CD4-positive, CD25-positive, alpha-beta regulatory T cell (primary cell): ENCODE results near the gene SPRY4. TPM values are rescaled to one million over a fixed set of nuclear protein-coding genes. Genes with fewer than 3 reads are reported as not detected.

Source experiments
- ATAC-seq, 2 donors: fragments of 150-1000 bp; cut with Tn5 transposase; one replicate each; pipeline ENCODE4 v1.10.0; 2021; ENCODE audit warnings: low read depth in 2 of 2, moderate number of reproducible peaks in 2 of 2, moderate library complexity in 1 of 2
- DNase-seq, 3 donors: peaks; one replicate each; pipeline versions ENCODE4 v3.0.0 to v3.0.0-alpha.2; 2012 to 2022; ENCODE audit warnings: mixed read lengths in 1 of 3
- H3K27ac ChIP-seq: one replicate; pipeline ENCODE4 v1.7.0; 2013; ENCODE audit warnings: mild to moderate bottlenecking, low read length; ENCODE audit not compliant: insufficient read depth, poor library complexity, severe bottlenecking
- H3K27me3 ChIP-seq: one replicate; pipeline ENCODE4 v1.7.0; 2013; ENCODE audit warnings: low read length; ENCODE audit not compliant: control insufficient read depth, insufficient read depth
- H3K36me3 ChIP-seq: one replicate; pipeline ENCODE4 v1.7.0; 2013; ENCODE audit warnings: mild to moderate bottlenecking, low read length, moderate library complexity; ENCODE audit not compliant: control insufficient read depth, insufficient read depth
- H3K4me1 ChIP-seq: 2 replicates; pipeline ENCODE4 v1.7.0; 2013; ENCODE audit warnings: mild to moderate bottlenecking, low read length; ENCODE audit not compliant: insufficient read depth, control insufficient read depth, poor library complexity, severe bottlenecking
- H3K4me3 ChIP-seq: one replicate; pipeline ENCODE4 v1.7.0; 2013; ENCODE audit warnings: low read depth, mild to moderate bottlenecking, low read length, moderate library complexity
- H3K9me3 ChIP-seq, 2 experiments: 1 replicate in 1 of 2; 2 replicates in 1 of 2; pipeline ENCODE4 v1.7.0; 2013; ENCODE audit warnings: low read length in 2 of 2, mild to moderate bottlenecking in 1 of 2, moderate library complexity in 1 of 2; ENCODE audit not compliant: control insufficient read depth in 2 of 2
- H3K27ac Mint-ChIP-seq, 3 donors: one replicate each; pipeline ENCODE4 v1.8.0; 2020 to 2022; ENCODE audit warnings: mild to moderate bottlenecking in 3 of 3, mixed read lengths in 3 of 3, moderate library complexity in 2 of 3
- H3K27me3 Mint-ChIP-seq: one replicate; pipeline ENCODE4 v1.8.0; 2022; ENCODE audit warnings: mild to moderate bottlenecking, mixed read lengths
- H3K36me3 Mint-ChIP-seq: one replicate; pipeline ENCODE4 v1.8.0; 2020; ENCODE audit warnings: mixed read lengths
- H3K4me1 Mint-ChIP-seq, 4 donors: one replicate each; pipeline ENCODE4 v1.8.0; 2020 to 2022; ENCODE audit warnings: mixed read lengths in 4 of 4, mild to moderate bottlenecking in 1 of 4
- H3K4me3 Mint-ChIP-seq, 4 donors: one replicate each; pipeline ENCODE4 v1.8.0; 2020 to 2022; ENCODE audit warnings: mild to moderate bottlenecking in 4 of 4, mixed read lengths in 4 of 4, moderate library complexity in 3 of 4
- H3K9me3 Mint-ChIP-seq, 7 donors: one replicate each; pipeline ENCODE4 v1.8.0; 2020 to 2022; ENCODE audit warnings: mixed read lengths in 7 of 7, mild to moderate bottlenecking in 3 of 7, moderate library complexity in 2 of 7
- polyA plus RNA-seq, 4 donors: library from polyadenylated mRNA; unstranded; fragments of 300-500 nt; fragmentation: Illumina TruSeq; gene quantifications; one replicate each; pipeline ENCODE4 v1.2.3, GENCODE V29; 2021
- total RNA-seq: library from RNA; stranded (reverse); gene quantifications from one replicate; pipeline ENCODE4 v1.2.3, GENCODE V29; 2022

SPRY4 gene
- total and polyA plus RNA-seq, 5 donors from 2014 or later: 0.52 TPM; not detected in 4

DNA sequence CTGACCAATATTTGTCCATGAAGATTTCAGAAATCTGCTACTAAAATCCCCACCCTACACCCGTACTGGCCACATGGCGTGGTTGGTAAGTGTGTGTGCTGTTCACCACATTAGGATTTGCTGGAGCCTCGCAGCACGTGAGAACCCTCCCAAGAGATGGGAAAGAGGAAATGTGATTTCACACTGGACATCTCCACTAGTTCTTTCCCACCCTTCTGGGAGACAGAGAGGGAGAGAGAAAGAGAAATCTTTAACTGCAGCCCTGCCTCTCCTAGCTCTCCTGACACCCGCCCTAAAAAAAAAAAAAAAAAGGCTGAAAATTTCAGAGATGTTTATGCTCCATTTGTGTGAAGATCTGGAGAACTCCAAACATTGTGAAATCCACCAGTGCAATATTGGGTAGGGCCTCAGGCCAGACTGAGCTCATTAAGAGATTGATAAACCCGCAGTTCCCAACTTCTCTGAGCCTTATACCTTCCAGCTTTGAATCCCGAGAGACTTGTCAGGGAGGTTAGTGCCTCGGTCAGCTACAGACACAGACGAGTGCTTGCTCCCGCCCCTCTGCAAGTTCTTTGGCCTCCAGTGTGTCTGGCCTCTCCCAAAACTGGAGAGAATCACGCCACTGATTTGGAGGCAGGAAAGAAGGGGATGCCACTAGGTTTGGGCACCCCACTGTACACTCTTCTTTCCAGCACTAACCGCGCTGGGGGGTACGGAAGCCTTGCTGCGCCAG lies 1.9 kb downstream of the SPRY4 start:
- Mint-ChIP-seq H3K4me3 (peak overlapping the region in 3 of 4 donors; percentile 8 to 43 (median 40)), H3K27ac (no peak overlapping the region), H3K4me1 (peaks cover 0 to 35% (median 16%) of the 10 kb centered on the region in 4 donors), H3K9me3 (no peaks in the 10 kb centered on the region), H3K36me3 (peaks cover 7% of the 10 kb centered on the region), H3K27me3 (peaks cover 73% of the 10 kb centered on the region)
- H3K36me3 ChIP-seq: no peaks in the 10 kb centered on the region
- no peaks in the 10 kb centered on the region for H3K9me3 ChIP-seq
- H3K27me3 ChIP-seq: peaks cover 18% of the 10 kb centered on the region
- no peak overlapping the region for H3K4me3 ChIP-seq
- no peak overlapping the region for H3K27ac ChIP-seq
- DNase-seq (no peak), ATAC-seq (no peak)
- peaks cover 28% of the 10 kb centered on the region for H3K4me1 ChIP-seq

DNA sequence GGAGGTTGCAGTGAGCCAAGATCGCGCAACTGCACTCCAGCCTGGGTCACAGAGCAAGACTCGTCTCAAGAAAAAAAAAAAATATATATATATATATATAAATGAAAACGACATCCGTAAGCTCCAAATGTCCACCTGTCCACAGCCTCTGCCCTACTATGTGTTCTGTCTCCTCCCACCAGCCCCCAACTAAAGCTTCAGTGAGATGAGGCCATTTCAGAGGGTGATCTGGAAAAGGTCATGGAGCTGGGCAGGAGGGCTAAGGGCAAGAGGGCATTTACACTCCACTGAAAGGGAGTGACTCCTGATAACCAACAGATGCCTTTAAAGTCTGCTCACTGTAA lies 2.4 kb downstream of the SPRY4 start:
- H3K4me1 ChIP-seq: peaks cover 28% of the 10 kb centered on the region
- Mint-ChIP-seq H3K27ac (no peak overlapping the region), H3K4me3 (peak overlapping the region in 1 of 4 donors; percentile 43), H3K36me3 (peaks cover 7% of the 10 kb centered on the region), H3K9me3 (no peaks in the 10 kb centered on the region), H3K4me1 (peaks cover 0 to 34% (median 16%) of the 10 kb centered on the region in 4 donors), H3K27me3 (peaks cover 68% of the 10 kb centered on the region)
- peaks cover 17% of the 10 kb centered on the region for H3K27me3 ChIP-seq
- H3K4me3 ChIP-seq: no peak overlapping the region
- H3K36me3 ChIP-seq: no peaks in the 10 kb centered on the region
- no peak for ATAC-seq
- DNase-seq: no peak
- H3K27ac ChIP-seq: no peak overlapping the region
- H3K9me3 ChIP-seq: no peaks in the 10 kb centered on the region

DNA sequence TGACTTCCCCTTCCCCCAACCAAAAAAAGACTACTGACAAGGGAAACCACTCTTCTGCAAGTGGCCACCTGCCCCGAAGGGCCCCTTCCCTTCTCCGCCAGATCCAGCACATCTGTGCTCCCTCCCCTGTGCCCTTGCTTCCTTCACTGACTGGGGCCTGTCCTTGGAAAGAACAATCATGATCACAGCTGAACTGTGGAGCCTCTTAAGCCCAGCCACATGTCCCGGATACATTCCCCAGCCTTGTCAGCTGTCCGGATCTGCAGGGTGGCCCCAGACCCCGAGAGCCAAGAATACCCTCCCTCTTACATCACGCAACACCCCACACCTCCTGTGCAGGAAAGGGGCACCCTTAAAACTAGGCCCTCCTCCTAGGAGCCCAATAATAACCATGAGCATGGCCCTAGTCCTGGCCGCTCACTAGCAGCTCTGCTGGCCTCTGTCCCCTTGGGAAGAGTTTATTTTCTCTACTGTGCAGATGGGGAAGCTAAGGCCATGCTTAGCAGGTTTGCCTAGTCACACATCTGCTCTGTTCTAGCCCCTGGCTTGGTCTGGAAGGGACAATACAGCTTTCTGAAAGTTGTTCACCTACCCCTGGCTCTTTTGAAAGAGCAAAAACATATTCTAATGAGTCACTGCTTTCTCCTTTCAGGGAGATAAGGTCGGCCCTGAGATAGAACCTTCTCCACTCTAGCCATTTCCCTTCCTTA lies 3.8 kb downstream of the SPRY4 start:
- peaks cover 27% of the 10 kb centered on the region for H3K4me1 ChIP-seq
- ATAC-seq (no peak), DNase-seq (no peak)
- Mint-ChIP-seq H3K27ac (peak overlapping the region in 1 of 3 donors; percentile 20), H3K4me1 (peaks cover 0 to 36% (median 14%) of the 10 kb centered on the region in 4 donors), H3K9me3 (no peaks in the 10 kb centered on the region), H3K27me3 (peaks cover 63% of the 10 kb centered on the region), H3K4me3 (no peak overlapping the region), H3K36me3 (peaks cover 7% of the 10 kb centered on the region)
- peaks cover 14% of the 10 kb centered on the region for H3K27me3 ChIP-seq
- no peak overlapping the region for H3K27ac ChIP-seq
- no peak overlapping the region for H3K4me3 ChIP-seq
- H3K9me3 ChIP-seq: no peaks in the 10 kb centered on the region
- no peaks in the 10 kb centered on the region for H3K36me3 ChIP-seq

DNA sequence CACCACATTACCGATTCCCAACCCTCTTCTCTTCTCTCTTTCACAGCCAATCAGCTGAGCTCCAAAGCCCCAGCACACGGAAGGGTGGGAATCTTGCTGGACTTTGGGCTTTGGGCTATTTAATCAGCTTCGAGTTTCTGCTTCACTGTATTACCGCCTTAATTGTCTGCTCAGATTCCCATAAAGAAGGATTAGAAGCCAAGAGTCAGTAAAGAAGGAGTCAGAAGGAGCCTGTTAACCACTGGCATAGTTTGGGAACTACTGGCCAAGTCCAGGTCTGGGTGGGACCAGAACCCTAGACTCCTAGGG lies 4.4 kb downstream of the SPRY4 start:
- H3K36me3 ChIP-seq: no peaks in the 10 kb centered on the region
- peaks cover 14% of the 10 kb centered on the region for H3K27me3 ChIP-seq
- no peak overlapping the region for H3K4me3 ChIP-seq
- H3K9me3 ChIP-seq: no peaks in the 10 kb centered on the region
- ATAC-seq (no peak), DNase-seq (no peak)
- Mint-ChIP-seq H3K27ac (no peak overlapping the region), H3K36me3 (peaks cover 7% of the 10 kb centered on the region), H3K4me1 (peaks cover 0 to 36% (median 16%) of the 10 kb centered on the region in 4 donors), H3K4me3 (no peak overlapping the region), H3K9me3 (no peaks in the 10 kb centered on the region), H3K27me3 (peaks cover 57% of the 10 kb centered on the region)
- no peak overlapping the region for H3K27ac ChIP-seq
- peaks cover 24% of the 10 kb centered on the region for H3K4me1 ChIP-seq

DNA sequence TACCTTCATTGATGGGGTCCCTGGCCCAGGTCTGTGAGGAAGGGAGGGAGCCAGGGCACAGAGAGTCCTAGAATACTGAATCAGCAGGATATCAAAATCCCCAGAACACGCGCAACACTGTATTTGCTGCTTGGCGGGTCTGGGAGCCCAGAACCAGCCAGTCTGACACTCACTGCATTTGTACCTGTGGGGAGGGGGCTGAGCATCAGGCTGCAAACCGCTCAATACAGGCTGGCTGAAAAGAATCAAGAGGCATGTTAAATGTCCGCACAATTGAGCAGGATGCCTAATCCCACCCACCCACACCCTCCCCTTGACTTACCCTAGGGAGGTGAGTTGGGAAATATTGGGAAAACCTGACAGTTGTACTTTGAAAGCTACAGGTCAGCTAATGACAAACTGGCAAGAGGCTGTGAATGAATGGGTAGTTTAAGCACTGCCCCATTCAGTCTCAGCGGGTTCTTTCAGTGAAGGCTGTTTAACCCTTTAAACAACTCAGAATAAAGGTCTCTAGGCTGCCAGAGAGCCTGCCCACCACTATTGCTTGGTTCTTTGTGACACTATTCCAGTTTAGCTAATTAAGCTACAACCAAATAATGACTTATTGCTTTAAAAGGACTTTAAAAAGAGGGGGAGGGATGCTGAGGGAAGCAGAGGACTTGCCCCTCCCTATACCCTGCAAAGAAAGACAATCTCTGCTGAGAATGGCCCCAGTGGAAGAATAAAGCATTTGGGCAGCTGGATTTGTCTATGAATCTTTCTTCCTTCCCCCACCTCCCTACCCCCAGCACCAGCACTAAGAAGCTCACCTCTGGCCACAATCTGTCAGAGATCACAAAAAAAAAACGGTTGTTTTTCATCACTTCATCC lies 5.0 kb downstream of the SPRY4 start:
- ATAC-seq: no peak
- Mint-ChIP-seq H3K9me3 (no peaks in the 10 kb centered on the region), H3K27me3 (peaks cover 51% of the 10 kb centered on the region), H3K27ac (no peak overlapping the region), H3K4me3 (no peak overlapping the region), H3K4me1 (peaks cover 0 to 32% (median 15%) of the 10 kb centered on the region in 4 donors), H3K36me3 (peaks cover 7% of the 10 kb centered on the region)
- Histone ChIP-seq H3K4me3 (no peak overlapping the region), H3K27ac (no peak overlapping the region), H3K9me3 (no peaks in the 10 kb centered on the region), H3K4me1 (peaks cover 18% of the 10 kb centered on the region), H3K36me3 (no peaks in the 10 kb centered on the region), H3K27me3 (peaks cover 14% of the 10 kb centered on the region)
- no peak for DNase-seq

DNA sequence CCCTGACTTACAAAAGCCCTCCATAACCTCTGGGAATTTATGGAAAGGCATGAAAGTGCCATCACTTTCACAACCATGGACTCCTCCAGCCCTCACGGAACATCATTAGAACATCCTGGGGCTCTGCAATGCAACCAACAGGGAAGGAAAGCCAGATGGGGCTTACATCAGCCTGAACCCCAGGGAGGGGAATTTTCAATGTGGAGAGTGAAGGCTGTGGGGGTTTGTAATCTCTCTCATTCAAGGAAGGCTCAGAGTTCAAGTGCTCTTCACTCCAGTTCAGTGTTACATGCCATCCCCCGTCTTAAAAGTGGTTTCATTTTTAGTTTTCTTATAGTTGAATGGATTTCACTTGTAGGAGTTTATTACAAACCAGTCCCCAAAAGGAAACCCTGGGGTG lies 5.7 kb downstream of the SPRY4 start:
- Mint-ChIP-seq H3K4me3 (no peak overlapping the region), H3K36me3 (peaks cover 7% of the 10 kb centered on the region)
- DNase-seq: no peak

DNA sequence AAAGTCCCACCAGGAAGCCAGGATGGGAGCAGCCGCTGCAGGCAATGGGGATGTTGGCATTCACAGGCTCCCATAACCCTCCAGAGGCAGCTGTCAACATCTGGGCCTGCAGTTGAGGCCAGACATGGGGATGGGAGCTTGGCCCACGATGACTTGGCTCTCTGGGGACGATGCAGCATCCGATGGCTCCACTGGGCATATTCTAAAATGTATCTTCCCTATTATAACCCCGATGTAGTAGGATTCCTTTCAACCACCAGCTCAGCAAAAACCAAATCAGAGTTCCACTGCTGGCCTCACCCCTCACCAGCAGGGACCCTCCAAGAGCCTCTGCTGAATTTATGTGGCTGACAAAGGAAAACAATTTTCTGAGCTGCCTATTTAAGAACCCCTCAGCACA lies 7.1 kb downstream of the SPRY4 start:
- H3K9me3 ChIP-seq: no peaks in the 10 kb centered on the region
- ATAC-seq: no peak
- H3K27me3 Mint-ChIP-seq: peaks cover 31% of the 10 kb centered on the region
- no peak for DNase-seq
- H3K36me3 Mint-ChIP-seq: peaks cover 7% of the 10 kb centered on the region
- no peak overlapping the region for H3K4me3 Mint-ChIP-seq
- H3K9me3 Mint-ChIP-seq: no peaks in the 10 kb centered on the region
- peaks cover 7% of the 10 kb centered on the region for H3K4me1 ChIP-seq
- H3K4me1 Mint-ChIP-seq: peaks cover 0 to 20% (median 11%) of the 10 kb centered on the region in 4 donors
- no peak overlapping the region for H3K27ac Mint-ChIP-seq
- H3K27ac ChIP-seq: no peak overlapping the region
- no peak overlapping the region for H3K4me3 ChIP-seq
- H3K27me3 ChIP-seq: peaks cover 4% of the 10 kb centered on the region
- H3K36me3 ChIP-seq: no peaks in the 10 kb centered on the region

More for the DNA sequence above, 5.7 kb downstream of the SPRY4 start:
- Mint-ChIP-seq H3K4me1 (peaks cover 0 to 27% (median 14%) of the 10 kb centered on the region in 4 donors), H3K27ac (no peak overlapping the region), H3K27me3 (peaks cover 44% of the 10 kb centered on the region), H3K9me3 (no peaks in the 10 kb centered on the region)
- Histone ChIP-seq H3K9me3 (no peaks in the 10 kb centered on the region), H3K27me3 (peaks cover 14% of the 10 kb centered on the region), H3K36me3 (no peaks in the 10 kb centered on the region), H3K4me1 (peaks cover 11% of the 10 kb centered on the region), H3K4me3 (no peak overlapping the region), H3K27ac (no peak overlapping the region)
- ATAC-seq: no peak
